Measurements from ENCODE around the gene UCKL1.

The UCKL1 gene

GRCh38 chr20:63958964-63959698, 2.9 kb upstream of the UCKL1 start:
- no peak for DNase-seq

GRCh38 chr20:63958471-63958870, 2.3 kb upstream of the UCKL1 start:
- DNase-seq, result no peak

GRCh38 chr20:63957690-63958441, 1.6 kb upstream of the UCKL1 start:
- no peak for DNase-seq

DNA sequence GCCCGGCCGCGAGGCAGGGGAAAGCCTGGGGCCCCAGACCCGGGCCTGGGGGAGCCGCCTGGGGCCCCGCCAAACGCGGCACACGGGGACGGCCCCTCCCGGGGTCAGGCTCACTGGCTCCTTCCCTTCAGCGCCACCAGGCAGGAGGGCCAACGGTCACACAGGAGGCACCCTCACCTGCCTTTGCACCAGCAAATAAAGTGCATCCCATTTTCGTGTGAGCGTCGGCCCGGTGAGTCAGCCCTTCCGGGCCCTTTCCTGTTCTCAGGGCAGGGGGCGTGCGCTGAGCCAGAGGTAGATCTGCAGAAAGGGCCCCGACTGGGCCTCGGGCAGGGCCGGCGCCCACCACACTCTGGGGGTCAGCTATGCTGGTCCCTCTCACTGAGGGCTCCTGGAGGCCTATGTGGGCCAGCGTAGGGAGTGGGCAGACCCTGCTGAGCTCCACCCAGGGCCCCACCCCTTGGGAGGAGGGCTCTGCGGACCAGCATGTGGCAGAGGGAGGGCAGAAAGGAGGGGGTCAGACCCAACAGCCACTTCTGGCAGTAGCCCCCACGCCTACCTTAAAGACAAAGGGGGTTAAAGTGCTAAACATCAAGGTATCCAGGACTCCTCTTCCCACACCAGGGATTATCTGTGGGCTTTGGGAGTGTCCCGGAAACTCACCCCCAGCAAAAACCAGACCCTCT, 931 bp upstream of the UCKL1 start:
- DNase-seq, result peak; percentile 21 to 29

DNA sequence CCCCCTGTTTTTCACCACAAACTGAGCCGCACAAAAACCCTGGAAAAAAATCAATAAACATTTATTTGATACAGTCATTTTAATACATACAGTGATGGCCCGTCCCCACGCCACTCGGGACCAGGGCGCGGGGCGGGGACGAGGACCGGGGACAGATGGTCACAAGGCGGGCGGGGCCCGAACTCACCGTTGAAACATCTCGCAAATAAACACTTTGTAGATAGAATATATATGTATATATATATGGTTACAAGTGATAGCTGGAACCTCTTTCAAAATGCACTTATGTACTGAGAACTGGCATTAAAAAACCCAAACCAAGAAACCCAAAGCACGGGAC, 418 bp upstream of the UCKL1 start:
- no peak for DNase-seq

DNA sequence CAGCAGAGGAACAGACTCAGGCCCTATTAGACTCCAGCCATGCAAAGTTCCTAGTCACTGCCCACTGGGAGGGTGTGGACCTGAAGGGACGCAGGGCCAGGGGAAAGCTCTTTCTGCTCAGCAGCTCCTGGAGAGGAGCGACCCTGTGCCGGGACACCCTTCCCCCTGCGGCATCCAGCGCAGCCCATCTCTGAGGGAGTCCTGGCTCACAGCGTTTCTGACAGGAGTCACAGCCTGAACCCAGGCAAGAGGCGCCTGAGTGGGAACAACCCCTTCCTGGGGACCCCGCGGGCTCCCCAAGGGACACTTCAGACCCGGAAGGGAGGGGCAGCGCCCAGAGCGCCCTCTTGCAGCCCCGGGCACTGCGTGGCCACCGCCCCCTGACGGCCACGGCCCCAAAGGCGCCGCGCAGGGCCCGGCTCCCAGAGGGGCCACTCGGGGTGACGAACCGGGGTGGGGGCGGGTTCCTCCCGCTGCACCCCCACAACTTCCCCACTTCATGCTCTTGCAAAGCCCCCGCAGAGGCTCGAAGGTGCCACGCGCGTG, 862 bp downstream of the UCKL1 start:
- peak; percentile 32 to 52 for DNase-seq

- no peak for DNase-seq
Observed at GRCh38 chr20:63953764-63954429, 2.3 kb downstream of the UCKL1 start.

DNA sequence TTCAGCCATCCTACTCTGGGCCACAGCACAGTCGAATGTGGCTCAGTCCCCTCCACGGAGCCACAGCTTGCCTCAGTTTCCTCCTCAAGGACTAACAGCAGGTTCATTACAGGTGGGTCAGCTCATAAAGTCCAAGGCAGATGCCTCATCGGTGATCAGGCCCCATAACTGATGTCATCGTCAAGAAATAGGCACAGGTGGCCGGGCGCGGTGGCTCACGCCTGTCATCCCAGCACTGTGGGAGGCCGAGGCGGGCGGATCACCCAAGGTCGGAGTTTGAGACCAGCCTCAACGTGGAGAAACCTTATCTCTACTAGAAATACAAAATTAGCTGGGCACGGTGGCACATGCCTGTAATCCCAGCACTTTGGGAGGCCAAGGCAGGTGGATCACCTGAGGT, 3.4 kb downstream of the UCKL1 start:
- DNase-seq, result no peak

DNA sequence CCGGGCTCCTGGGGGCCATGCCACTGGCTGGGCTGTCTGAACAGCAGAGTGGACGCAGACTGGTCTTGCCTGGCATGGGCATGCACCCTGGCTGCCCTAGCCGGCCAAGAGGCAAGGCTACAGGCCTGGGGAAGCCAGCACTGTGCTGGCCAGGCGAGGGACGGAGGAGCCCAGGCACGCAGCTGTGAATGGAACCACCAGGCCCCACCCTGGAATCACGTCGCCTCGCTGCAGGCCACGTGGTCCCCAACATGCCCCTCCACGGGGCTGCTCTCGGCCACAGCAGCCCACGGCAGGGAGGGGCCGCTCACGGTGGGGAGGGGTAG, 4.0 kb downstream of the UCKL1 start:
- no peak for DNase-seq

GRCh38 chr20:63951398-63952209, 4.6 kb downstream of the UCKL1 start:
- no peak for DNase-seq

DNA sequence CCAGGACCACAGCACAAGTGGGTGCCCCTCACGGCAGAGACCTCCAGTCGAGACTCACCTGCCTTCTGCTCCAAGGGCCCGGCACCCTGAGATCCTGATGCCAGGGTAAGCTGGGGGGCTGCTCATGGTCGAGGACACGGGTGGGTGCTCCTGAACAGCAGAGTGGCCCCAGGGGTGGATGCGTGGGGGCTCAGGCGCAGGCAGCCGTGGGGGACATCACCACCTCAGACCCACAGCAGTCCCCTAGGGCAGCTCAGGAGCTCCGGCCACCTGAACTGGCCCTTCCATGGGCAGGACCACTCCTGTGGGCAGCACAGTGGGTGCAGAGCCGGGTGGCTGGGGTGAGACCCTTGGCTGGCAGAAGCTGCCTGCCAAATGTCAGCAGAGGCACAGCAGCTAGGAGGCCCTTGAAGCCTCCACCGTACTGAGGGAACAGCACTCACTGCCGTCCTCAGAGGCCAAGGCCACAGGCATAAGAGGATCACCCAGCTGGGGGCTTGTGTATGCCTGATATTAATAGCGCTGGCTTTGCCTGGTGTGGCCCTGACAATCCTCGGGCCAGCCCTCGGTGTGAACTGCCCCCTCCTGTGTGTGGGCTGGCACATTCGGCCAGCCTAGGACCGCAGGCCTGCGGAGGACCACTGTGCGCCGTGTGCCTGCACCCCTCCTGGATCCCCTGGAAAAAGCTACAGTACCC, 5.4 kb downstream of the UCKL1 start:
- DNase-seq, result no peak

GRCh38 chr20:63947638-63948456, 8.4 kb downstream of the UCKL1 start:
- DNase-seq, result peak in 1 of 2 donors; percentile 42

DNA sequence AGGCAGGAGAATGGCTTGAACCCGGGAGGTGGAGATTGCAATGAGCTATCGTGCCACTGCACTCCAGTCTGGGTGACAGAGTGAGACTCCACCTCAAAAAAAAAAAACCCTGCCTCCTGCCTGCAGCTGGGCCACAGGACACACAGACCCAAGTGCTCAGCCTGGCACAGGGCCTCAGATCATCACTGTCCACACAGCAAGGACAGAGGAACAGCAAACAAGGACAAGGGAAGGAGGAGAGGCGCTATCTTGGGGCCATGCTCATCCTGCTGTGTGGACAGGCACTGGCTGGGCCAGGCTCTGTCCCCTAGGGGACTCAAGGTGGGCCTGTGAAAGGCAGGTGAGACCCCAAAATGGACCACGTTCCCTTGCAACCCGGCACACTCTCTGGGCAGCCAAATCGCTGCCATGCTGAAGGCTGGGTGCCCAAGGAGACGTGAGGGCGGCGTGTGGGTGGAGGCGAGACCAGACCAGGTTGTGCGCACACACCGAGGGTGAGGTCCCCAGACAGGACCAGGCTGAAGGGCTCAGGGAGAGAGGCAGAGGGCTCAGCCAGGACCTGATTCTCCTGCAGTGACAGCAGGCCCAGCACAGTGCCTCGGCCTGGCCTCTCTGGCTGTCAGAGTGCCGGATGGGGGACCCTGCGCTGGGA, 9.1 kb downstream of the UCKL1 start:
- DNase-seq, result no peak

GRCh38 chr20:63945921-63946920, 10.0 kb downstream of the UCKL1 start:
- no peak for DNase-seq

DNA sequence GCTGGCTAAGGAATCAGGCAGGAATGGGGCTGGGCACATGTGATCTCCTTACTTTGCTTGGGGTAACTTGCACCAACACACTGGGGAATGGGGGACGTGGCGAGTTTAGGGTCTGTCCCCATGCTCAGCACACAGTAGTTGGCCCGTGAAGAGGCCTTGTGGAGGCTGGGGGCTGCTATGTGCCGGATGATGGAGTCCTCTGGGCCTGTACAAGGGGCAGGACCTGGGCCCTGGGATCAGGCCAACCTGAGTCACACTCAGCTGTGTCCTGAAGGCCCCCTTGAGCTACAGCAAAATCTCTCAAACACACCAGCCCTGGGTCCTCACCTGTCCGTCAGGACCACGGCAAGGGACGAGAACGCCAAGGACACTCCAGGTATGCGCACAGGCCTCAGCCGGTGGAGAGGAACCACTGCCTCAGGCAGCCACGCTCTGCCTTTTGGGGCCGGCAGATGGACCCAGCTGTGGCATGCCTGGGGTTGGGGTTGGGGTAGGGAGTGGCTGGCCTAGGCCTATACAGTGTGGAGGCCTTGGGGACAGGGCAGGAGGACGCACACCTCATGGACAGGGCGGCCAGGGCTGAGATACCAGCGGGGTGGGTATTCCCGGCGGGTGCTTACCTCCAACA, 11.1 kb downstream of the UCKL1 start:
- no peak for DNase-seq

DNA sequence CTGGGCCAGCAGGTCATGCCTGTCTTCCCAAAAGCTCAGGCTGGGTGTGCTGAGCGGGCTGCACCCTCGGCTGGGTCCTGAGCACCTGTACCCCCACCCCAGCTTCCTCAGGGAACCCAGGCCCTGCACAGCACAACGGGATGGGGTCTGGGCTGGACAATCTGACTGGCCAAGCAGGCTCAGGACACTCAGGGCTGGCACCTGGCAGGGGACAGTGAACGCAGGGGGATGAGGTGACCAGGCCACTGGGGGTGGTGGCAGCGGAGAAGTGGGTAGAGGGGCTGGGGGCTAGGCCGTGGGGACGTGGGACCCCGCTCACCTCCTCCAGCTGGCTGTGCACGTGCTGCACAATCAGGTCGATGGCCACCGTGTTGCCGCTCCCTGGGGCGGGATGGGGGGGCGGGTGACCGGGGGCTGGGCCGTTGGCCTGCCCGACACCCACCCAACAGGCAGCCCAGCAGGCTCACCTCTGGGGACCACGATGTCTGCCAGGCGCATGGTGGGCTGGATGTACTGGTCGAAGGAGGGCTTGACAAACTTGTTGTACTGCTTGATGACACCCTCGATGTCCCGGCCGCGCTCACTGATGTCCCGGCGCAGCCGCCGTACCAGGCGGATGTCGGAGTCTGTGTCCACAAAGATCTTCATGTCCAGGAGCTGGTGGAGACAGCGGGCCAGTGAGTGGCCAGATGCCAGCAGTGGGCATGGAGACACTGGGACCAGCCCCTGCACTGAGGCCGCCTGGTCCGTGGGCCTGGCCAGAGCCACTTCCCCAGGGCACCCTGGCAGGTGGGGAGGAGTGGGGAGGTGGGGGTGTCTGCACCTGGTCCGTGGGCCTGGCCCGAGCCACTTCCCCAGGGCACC, 11.9 kb downstream of the UCKL1 start:
- no peak for DNase-seq

DNA sequence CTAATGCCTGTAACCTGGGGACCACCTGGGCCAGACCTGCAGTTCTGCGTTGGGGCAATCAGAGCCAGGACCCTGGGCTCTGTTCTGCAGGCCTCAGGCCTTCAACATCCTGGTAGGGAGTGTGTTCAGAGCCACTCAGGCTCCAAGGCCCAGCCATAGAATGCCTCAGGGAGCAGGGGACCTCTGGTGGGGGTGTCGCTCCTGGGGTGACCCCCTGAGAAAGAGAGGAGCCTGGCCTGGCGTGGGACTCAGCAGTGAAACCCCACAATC, 12.5 kb downstream of the UCKL1 start:
- DNase-seq, result no peak

All from hippocampal formation (tissue), 2 donors.